PC-9 (cell line): Measurements from ENCODE around the gene DHPS. TPM values are rescaled to one million over a fixed set of nuclear protein-coding genes. Genes with fewer than 3 reads are reported as not detected.

ENCODE experiments used
- BruUV-seq: library from RNA; stranded (reverse); fragments of 400-500 nt; replicated peaks from 2 replicates; lab custom pipeline; 2021; lab: Mats Ljungman, UMichigan
- CTCF ChIA-PET: fragments of 300-600 bp; sonication (Branson Sonifier 250); formaldehyde crosslinking; loops from one replicate; lab custom pipeline; 2022; ENCODE audit warnings: antibody characterized with exemption; lab: Charles Lee
- POLR2A ChIA-PET: fragments of 300-600 bp; sonication (Branson Sonifier 250); formaldehyde crosslinking; loops from one replicate; lab custom pipeline; 2022; ENCODE audit warnings: antibody characterized with exemption; ENCODE audit not compliant: unreplicated experiment; lab: Charles Lee
- DNase-seq, 2 experiments: peaks; one replicate each; pipeline versions ENCODE4 v3.0.0 to v3.0.0-alpha.2; 2015 to 2022; ENCODE audit warnings: mixed read lengths in 1 of 2
- H2AFZ ChIP-seq: fragments of 200-600 bp; sonication (generic); 2 replicates; pipeline ENCODE4 v1.8.1; 2017; ENCODE audit warnings: antibody characterized with exemption
- H3F3A ChIP-seq: fragments of 200-600 bp; sonication (generic); 2 replicates; pipeline ENCODE4 v1.8.1; 2017; ENCODE audit warnings: antibody characterized with exemption, mild to moderate bottlenecking, low read depth; ENCODE audit not compliant: insufficient read depth
- H3K27ac ChIP-seq: fragments of 200-600 bp; sonication (generic); 2 replicates; pipeline ENCODE4 v1.6.1; 2016; ENCODE audit warnings: mixed run types
- H3K27me3 ChIP-seq: fragments of 200-600 bp; sonication (generic); 2 replicates; pipeline ENCODE4 v1.6.1; 2016; ENCODE audit warnings: low read depth, mixed run types; ENCODE audit not compliant: insufficient read depth
- H3K36me3 ChIP-seq: fragments of 200-600 bp; sonication (generic); 2 replicates; pipeline ENCODE4 v1.6.1; 2016; ENCODE audit warnings: low read depth, mixed run types
- H3K4me1 ChIP-seq: fragments of 200-600 bp; sonication (generic); replicated peaks from 2 replicates; pipeline ENCODE4 v1.6.1; 2016; ENCODE audit warnings: mixed run types; ENCODE audit not compliant: insufficient read depth
- H3K4me2 ChIP-seq: fragments of 200-600 bp; sonication (generic); 2 replicates; pipeline ENCODE4 v1.6.1; 2017; ENCODE audit warnings: mixed run types
- H3K4me3 ChIP-seq: fragments of 200-600 bp; sonication (generic); 2 replicates; pipeline ENCODE4 v1.6.1; 2016; ENCODE audit warnings: mixed run types
- H3K79me2 ChIP-seq: fragments of 200-600 bp; sonication (generic); 2 replicates; pipeline ENCODE4 v1.6.1; 2017; ENCODE audit warnings: low read depth, mixed run types
- H3K9me2 ChIP-seq: fragments of 200-600 bp; sonication (generic); 2 replicates; pipeline ENCODE4 v1.8.1; 2017; ENCODE audit warnings: mild to moderate bottlenecking; ENCODE audit not compliant: insufficient read depth
- H3K9me3 ChIP-seq: fragments of 200-600 bp; sonication (generic); 2 replicates; pipeline ENCODE4 v1.8.1; 2016; ENCODE audit warnings: low read depth; ENCODE audit not compliant: insufficient read depth
- H4K20me1 ChIP-seq: fragments of 200-600 bp; sonication (generic); 2 replicates; pipeline ENCODE4 v1.8.1; 2017; ENCODE audit not compliant: insufficient read depth
- EZH2 ChIP-seq: fragments of 200-600 bp; sonication (generic); IDR thresholded peaks from 2 replicates; pipeline ENCODE4 v1.8.0; 2017; ENCODE audit warnings: antibody characterized with exemption, low read depth
- intact Hi-C: fragments of 100-400 bp; cut with micrococcal nuclease; formaldehyde crosslinking; loops from one replicate; pipeline ENCODE4 v1.10.0; 2022; ENCODE audit not compliant: unreplicated experiment
- total RNA-seq: library from RNA; stranded (reverse); gene quantifications from 2 replicates; pipeline ENCODE4 v1.2.3, GENCODE V29; 2021
- TF ChIP-seq, protein P1 (sequence below): fragments of 200-600 bp; sonication (generic); conservative IDR thresholded peaks from 2 replicates; pipeline ENCODE4 v1.6.1; 2017; ENCODE audit warnings: mixed run types, antibody characterized with exemption, mild to moderate bottlenecking, moderate library complexity

The DHPS gene
- total RNA-seq, 1 experiment from 2014 or later, result 106 TPM

DNA sequence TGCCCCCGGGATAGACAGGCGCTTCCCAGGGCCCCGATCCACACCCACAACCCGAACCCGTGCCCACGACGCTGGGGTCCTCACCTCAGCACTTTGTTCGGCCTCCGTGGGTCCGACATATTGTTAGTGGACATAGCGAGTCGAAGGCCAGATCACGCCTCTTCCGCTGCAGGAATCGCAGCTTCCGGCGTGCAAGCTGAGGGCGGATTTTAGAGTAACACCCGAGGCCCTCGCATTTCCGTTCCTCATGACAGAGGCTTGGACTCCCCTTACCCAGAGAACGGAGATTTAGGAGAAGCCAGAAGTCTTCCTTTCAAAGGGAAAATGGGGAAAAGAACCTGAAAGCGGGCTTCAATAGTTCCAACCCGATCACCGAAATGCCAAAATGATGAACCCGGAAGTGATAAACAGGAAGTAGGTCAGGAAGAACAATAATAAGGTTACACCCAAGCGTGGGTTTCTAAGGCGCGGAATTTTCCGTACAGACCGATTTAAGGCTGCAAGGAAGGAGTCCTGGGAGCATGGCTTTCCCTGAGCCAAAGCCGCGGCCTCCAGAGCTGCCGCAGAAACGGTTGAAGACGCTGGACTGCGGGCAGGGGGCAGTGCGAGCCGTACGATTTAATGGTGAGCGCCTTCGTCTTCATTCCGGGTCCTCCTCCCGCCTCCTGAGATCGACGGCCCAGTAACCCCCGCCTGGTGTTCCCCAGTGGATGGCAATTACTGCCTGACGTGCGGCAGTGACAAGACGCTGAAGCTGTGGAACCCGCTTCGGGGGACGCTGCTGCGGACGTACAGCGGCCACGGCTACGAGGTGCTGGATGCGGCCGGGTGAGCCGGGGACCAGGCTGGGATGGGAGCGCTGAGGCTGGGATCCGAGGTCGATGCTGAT is 12.2 kb downstream of the DHPS start:
- peaks cover 4% of the 10 kb centered on the region; the same call in 1 of the 2 replicates for H3K36me3 ChIP-seq
- peak; percentile 71 to 73 for DNase-seq
- peak overlapping the region; percentile 89 for H2AFZ ChIP-seq
- H3K27me3 ChIP-seq, result no peaks in the 10 kb centered on the region
- POLR2A ChIA-PET, result interaction anchor here (0.7 kb wide), 1 partner anchor 336 kb away, joined by 3 read pairs; the partner anchor contains the start of gene ZNF563
- no peaks in the 10 kb centered on the region for H4K20me1 ChIP-seq
- H3F3A ChIP-seq, result peaks cover 32% of the 10 kb centered on the region
- peak overlapping the region; percentile 81 for H3K4me2 ChIP-seq
- peak overlapping the region; percentile 69 for H3K4me3 ChIP-seq
- peaks cover 29% of the 10 kb centered on the region for H3K4me1 ChIP-seq
- peak overlapping the region; percentile 81 for H3K27ac ChIP-seq
- peaks cover 39% of the 10 kb centered on the region for H3K79me2 ChIP-seq
- CTCF ChIA-PET, result no interaction called here
- no peak for TF ChIP-seq EZH2
- TF ChIP-seq, protein P1, sequence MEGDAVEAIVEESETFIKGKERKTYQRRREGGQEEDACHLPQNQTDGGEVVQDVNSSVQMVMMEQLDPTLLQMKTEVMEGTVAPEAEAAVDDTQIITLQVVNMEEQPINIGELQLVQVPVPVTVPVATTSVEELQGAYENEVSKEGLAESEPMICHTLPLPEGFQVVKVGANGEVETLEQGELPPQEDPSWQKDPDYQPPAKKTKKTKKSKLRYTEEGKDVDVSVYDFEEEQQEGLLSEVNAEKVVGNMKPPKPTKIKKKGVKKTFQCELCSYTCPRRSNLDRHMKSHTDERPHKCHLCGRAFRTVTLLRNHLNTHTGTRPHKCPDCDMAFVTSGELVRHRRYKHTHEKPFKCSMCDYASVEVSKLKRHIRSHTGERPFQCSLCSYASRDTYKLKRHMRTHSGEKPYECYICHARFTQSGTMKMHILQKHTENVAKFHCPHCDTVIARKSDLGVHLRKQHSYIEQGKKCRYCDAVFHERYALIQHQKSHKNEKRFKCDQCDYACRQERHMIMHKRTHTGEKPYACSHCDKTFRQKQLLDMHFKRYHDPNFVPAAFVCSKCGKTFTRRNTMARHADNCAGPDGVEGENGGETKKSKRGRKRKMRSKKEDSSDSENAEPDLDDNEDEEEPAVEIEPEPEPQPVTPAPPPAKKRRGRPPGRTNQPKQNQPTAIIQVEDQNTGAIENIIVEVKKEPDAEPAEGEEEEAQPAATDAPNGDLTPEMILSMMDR, result 0 out of 2 replicates have a peak, but pooled peaks have one; percentile 27
- H3K9me2 ChIP-seq, result no peaks in the 10 kb centered on the region
- H3K9me3 ChIP-seq, result no peaks in the 10 kb centered on the region
- intact Hi-C loops, result loop anchor here (2.0 to 10.0 kb wide), 3 partner anchors 615 to 747 kb away; partner anchors contain the start of genes ZNF763 and ZNF878
- TSS peak; percentile 31 for BruUV-seq

DNA sequence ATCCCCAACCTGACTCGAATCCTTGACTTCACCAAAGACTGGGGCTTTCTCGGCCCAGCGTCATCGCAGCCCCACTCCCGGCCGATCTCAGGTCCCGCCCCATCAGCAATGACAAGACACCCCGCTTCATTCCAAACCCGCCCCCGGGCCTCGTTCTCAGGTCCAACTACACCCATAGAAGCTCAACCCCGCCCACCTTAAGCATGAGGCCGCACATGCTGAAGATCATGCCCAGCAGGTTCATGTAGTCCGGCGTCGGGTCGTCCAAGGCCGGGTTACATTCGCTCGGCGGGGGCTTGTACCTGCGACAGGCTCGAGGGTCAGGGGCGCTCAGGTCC is 12.8 kb downstream of the DHPS start:
- peak overlapping the region; percentile 89 for H2AFZ ChIP-seq
- peak; percentile 56 to 60 for DNase-seq
- POLR2A ChIA-PET, result no interaction called here
- intact Hi-C loops, result loop anchor here (2.0 to 10.0 kb wide), 3 partner anchors 614 to 747 kb away; partner anchors contain the start of genes ZNF763 and ZNF878
- H3K4me3 ChIP-seq, result peak overlapping the region; percentile 69
- no peaks in the 10 kb centered on the region for H3K27me3 ChIP-seq
- H3K36me3 ChIP-seq, result peaks cover 4% of the 10 kb centered on the region; the same call in 1 of the 2 replicates
- no peaks in the 10 kb centered on the region for H3K9me3 ChIP-seq
- no peaks in the 10 kb centered on the region for H3K9me2 ChIP-seq
- no peaks in the 10 kb centered on the region for H4K20me1 ChIP-seq
- H3K27ac ChIP-seq, result peak overlapping the region; percentile 81
- H3K4me2 ChIP-seq, result peak overlapping the region; percentile 81
- H3F3A ChIP-seq, result peaks cover 32% of the 10 kb centered on the region
- CTCF ChIA-PET, result interaction anchor here (0.5 kb wide), 1 partner anchor 182 kb away, joined by 10 read pairs; no protein-coding TSS in a partner anchor
- BruUV-seq, result no TSS peak
- H3K4me1 ChIP-seq, result peaks cover 29% of the 10 kb centered on the region
- TF ChIP-seq, protein P1, result no peak
- peaks cover 39% of the 10 kb centered on the region for H3K79me2 ChIP-seq

DNA sequence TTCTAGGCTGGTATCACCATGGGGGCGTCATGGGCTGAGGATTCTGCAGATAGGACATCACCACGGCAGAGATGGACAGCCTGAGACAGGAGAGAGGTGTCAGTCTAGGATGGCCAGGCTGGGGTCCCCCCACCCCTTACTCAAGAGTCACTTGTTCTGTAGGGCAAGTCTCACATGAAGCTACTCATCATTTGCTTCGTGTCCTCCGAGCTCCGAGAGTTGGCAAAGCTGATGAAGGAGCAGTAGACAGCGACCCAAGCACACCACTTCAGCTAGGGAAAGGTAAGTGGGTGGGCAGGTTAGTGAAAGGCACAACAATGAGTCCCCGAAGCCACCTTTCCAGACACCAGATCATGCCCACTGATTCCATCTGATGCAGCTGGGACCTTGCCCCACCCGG is 13.3 kb downstream of the DHPS start:
- CTCF ChIA-PET, result interaction anchor here (0.5 kb wide), 1 partner anchor 182 kb away, joined by 10 read pairs; no protein-coding TSS in a partner anchor
- Histone ChIP-seq H4K20me1 (no peaks in the 10 kb centered on the region), H3K9me3 (no peaks in the 10 kb centered on the region), H3K9me2 (no peaks in the 10 kb centered on the region), H3K27me3 (no peaks in the 10 kb centered on the region), H3K27ac (peak overlapping the region; percentile 81; the same call in 1 of the 2 replicates), H3K4me1 (peaks cover 29% of the 10 kb centered on the region), H2AFZ (0 out of 2 replicates have a peak overlapping the region, but pooled peaks have one; percentile 89), H3K4me2 (peak overlapping the region; percentile 81), H3K36me3 (0 out of 2 replicates have a peak, but pooled peaks cover 4% of the 10 kb centered on the region), H3K4me3 (peak overlapping the region; percentile 69), H3F3A (peaks cover 32% of the 10 kb centered on the region), H3K79me2 (peaks cover 39% of the 10 kb centered on the region)
- TSS peak; percentile 45 for BruUV-seq
- no peak for TF ChIP-seq EZH2
- TF ChIP-seq, protein P1, result no peak
- intact Hi-C loops, result loop anchor here (2.0 to 10.0 kb wide), 3 partner anchors 614 to 746 kb away; partner anchors contain the start of genes ZNF763 and ZNF878
- DNase-seq, result no peak
- POLR2A ChIA-PET, result no interaction called here
